HepG2 (cell line): ENCODE data around the gene TEX28. TPM values are rescaled to one million over a fixed set of nuclear protein-coding genes. Genes with fewer than 3 reads are reported as not detected.

ENCODE experiments used
- ATAC-seq: fragments of 200-7000 bp; cut with Tn5 transposase; 3 replicates; pipeline ENCODE4 v1.9.1; 2020; ENCODE audit warnings: mild to moderate bottlenecking, moderate library complexity
- BruUV-seq: library from RNA; stranded (reverse); fragments of 400-500 nt; replicated peaks from 2 replicates; lab custom pipeline; 2021; lab: Mats Ljungman, UMichigan
- CTCF ChIA-PET: fragments of 300-600 bp; formaldehyde crosslinking; extraction: SDS; loops from one replicate; lab custom pipeline; 2021; ENCODE audit warnings: low total read pairs, inconsistent platforms, low intra/inter-chr PET ratio; lab: Yijun Ruan, JAX
- POLR2A ChIA-PET: fragments of 350-600 bp; sonication (Branson Sonifier 250); formaldehyde crosslinking; loops from one replicate; lab custom pipeline; 2020; ENCODE audit warnings: antibody characterized with exemption, inconsistent platforms; lab: Yijun Ruan, JAX
- DNase-seq: peaks from one replicate; pipeline ENCODE4 v3.0.0-alpha.2; 2015; ENCODE audit warnings: low spot score
- FAIRE-seq: peaks from 3 replicates; lab custom pipeline; 2011; peaks lifted over from hg19 to GRCh38; lab: Jason Lieb, UNC
- H2AFZ ChIP-seq: one replicate; pipeline ENCODE4 v1.6.1; 2011; ENCODE audit warnings: low read length, inconsistent platforms
- H3K27ac ChIP-seq: fragments of 300-600 bp; 3 replicates; pipeline ENCODE4 v1.8.0; 2011; ENCODE audit warnings: mixed run types, mild to moderate bottlenecking, mixed read lengths, low read length, inconsistent platforms; ENCODE audit not compliant: insufficient read depth; ENCODE audit errors: extremely low read length
- H3K27me3 ChIP-seq, 2 experiments: fragments of 200-600 bp in 1 of 2; 2 replicates in 1 of 2; 3 replicates in 1 of 2; pipeline versions ENCODE4 v1.6.0 to v1.8.0; 2011; ENCODE audit warnings: low read length in 2 of 2, mild to moderate bottlenecking in 2 of 2, moderate library complexity in 2 of 2, inconsistent platforms in 1 of 2; ENCODE audit not compliant: insufficient read depth in 2 of 2, control insufficient read depth in 1 of 2
- H3K36me3 ChIP-seq, 2 experiments: fragments of 200-600 bp in 1 of 2; replicated peaks in 1 of 2; 2 replicates in 1 of 2; 3 replicates in 1 of 2; pipeline versions ENCODE4 v1.5.1 to v1.8.0; 2011; ENCODE audit warnings: low read length in 2 of 2, inconsistent platforms in 1 of 2; ENCODE audit not compliant: insufficient read depth in 2 of 2, control insufficient read depth in 1 of 2
- H3K4me1 ChIP-seq: 2 replicates; pipeline ENCODE4 v1.5.1; 2012; ENCODE audit warnings: low read length, inconsistent platforms; ENCODE audit not compliant: insufficient read depth
- H3K4me2 ChIP-seq: 2 replicates; pipeline ENCODE4 v1.6.0; 2011; ENCODE audit warnings: low read depth, low read length, inconsistent platforms
- H3K4me3 ChIP-seq, 3 experiments: fragments of 200-600 bp in 1 of 3; sonication (generic), shearing (Covaris generic) in 1 of 3; replicated peaks in 1 of 3; 2 replicates each; pipeline ENCODE4 v1.5.1; 2011 to 2016; ENCODE audit warnings: low read length in 3 of 3, inconsistent platforms in 2 of 3, low read depth in 2 of 3, mild to moderate bottlenecking in 2 of 3, control low read depth in 1 of 3, mixed read lengths in 1 of 3; ENCODE audit not compliant: insufficient read depth in 1 of 3
- H3K79me2 ChIP-seq: one replicate; pipeline ENCODE4 v1.6.1; 2011; ENCODE audit warnings: low read length, inconsistent platforms; ENCODE audit not compliant: insufficient read depth
- H3K9ac ChIP-seq: 2 replicates; pipeline ENCODE4 v1.6.0; 2011; ENCODE audit warnings: mild to moderate bottlenecking, low read depth, low read length, inconsistent platforms; ENCODE audit not compliant: insufficient read depth
- H3K9me3 ChIP-seq: 2 replicates; pipeline ENCODE4 v1.5.1; 2012; ENCODE audit warnings: mild to moderate bottlenecking, low read length
- H4K20me1 ChIP-seq: 2 replicates; pipeline ENCODE4 v1.6.0; 2011; ENCODE audit warnings: inconsistent platforms, mild to moderate bottlenecking, low read length, moderate library complexity; ENCODE audit not compliant: insufficient read depth
- CREM ChIP-seq, 2 experiments: sonication (generic) in 1 of 2; formaldehyde crosslinking in 1 of 2; IDR thresholded peaks; 2 replicates each; pipeline versions ENCODE4 v1.4.0 to v1.6.1; 2016 to 2020; ENCODE audit warnings: antibody characterized with exemption in 1 of 2, mild to moderate bottlenecking in 1 of 2, missing genetic modification reagents in 1 of 2
- ELF3 ChIP-seq: IDR thresholded peaks from 2 replicates; pipeline ENCODE4 v1.6.1; 2016; ENCODE audit warnings: missing genetic modification reagents, missing compliant biosample characterization
- NFRKB ChIP-seq: fragments of 450-650 bp; IDR thresholded peaks from 2 replicates; pipeline ENCODE4 v1.6.1; 2017
- ONECUT2 ChIP-seq: sonication (generic); formaldehyde crosslinking; IDR thresholded peaks from 2 replicates; pipeline ENCODE4 v1.4.0; 2020; ENCODE audit warnings: missing genetic modification reagents
- PCBP2 ChIP-seq: fragments of 200-400 bp; formaldehyde crosslinking; optimal IDR thresholded peaks from 2 replicates; pipeline ENCODE3; 2018; ENCODE audit warnings: low read length, low read depth; ENCODE audit not compliant: poor library complexity, severe bottlenecking
- SP1 ChIP-seq, 2 experiments: fragments of 450-650 bp in 1 of 2; sonication (generic) in 1 of 2; formaldehyde crosslinking in 1 of 2; IDR thresholded peaks; 2 replicates each; pipeline versions ENCODE4 v1.4.0 to v1.6.1; 2016 to 2020; ENCODE audit warnings: missing genetic modification reagents in 1 of 2
- SP5 ChIP-seq: IDR thresholded peaks from 2 replicates; pipeline ENCODE4 v1.6.1; 2016; ENCODE audit warnings: low read depth, borderline replicate concordance
- TAF15 ChIP-seq: fragments of 200-400 bp; formaldehyde crosslinking; IDR thresholded peaks from one replicate; pipeline ENCODE4 v1.6.1; 2018; ENCODE audit warnings: mild to moderate bottlenecking, low read depth, low read length; ENCODE audit not compliant: poor library complexity, severe bottlenecking
- ZFYVE20 ChIP-seq: sonication (generic); formaldehyde crosslinking; IDR thresholded peaks from 2 replicates; pipeline ENCODE4 v1.8.0; 2023; ENCODE audit warnings: low read depth, mild to moderate bottlenecking, moderate library complexity, missing genetic modification reagents, borderline replicate concordance
- WGBS: methylation state at CpG from one replicate; pipeline ENCODE4 v1.1.6; 2017; ENCODE audit warnings: low lambda C conversion rate; 5-methylcytosine and 5-hydroxymethylcytosine counted together
- in situ Hi-C: cut with HindIII; loops from 2 replicates; pipeline ENCODE4 v1.10.0; 2017; ENCODE audit warnings: low pct_unique_long_range_greater_than_20kb; ENCODE audit not compliant: extremely low pct_ligation_motif_present
- intact Hi-C: fragments of 100-400 bp; cut with micrococcal nuclease; formaldehyde crosslinking; loops from one replicate; pipeline ENCODE4 v1.10.0; 2022; ENCODE audit not compliant: unreplicated experiment
- polyA plus RNA-seq, 8 experiments: library from polyadenylated mRNA; depleted of rRNA in 3 of 8; stranded (reverse) in 7 of 8; unstranded in 1 of 8; fragments of >200 nt; fragmentation: Illumina TruSeq in 4 of 8; extraction: Trizol in 4 of 8; gene quantifications; 2 replicates each; pipeline versions ENCODE4 v1.2.1 to v1.2.3, GENCODE V29; 2011 to 2016; ENCODE audit warnings: low read depth in 4 of 8, missing spikeins in 1 of 8, mixed read lengths in 1 of 8; ENCODE audit not compliant: insufficient read depth in 1 of 8
- total RNA-seq, 5 experiments: library from RNA; depleted of rRNA; stranded (reverse); fragments of >200 nt; fragmentation: Illumina TruSeq; extraction: Trizol; gene quantifications; 2 replicates each; pipeline ENCODE4 v1.2.3, GENCODE V29; 2016; ENCODE audit warnings: low read depth in 1 of 5

The TEX28 gene
- total and polyA plus RNA-seq, 2 of the 13 experiments (the other 11 are each of a cell fraction or from before 2014, with no cell fraction given): not detected

DNA sequence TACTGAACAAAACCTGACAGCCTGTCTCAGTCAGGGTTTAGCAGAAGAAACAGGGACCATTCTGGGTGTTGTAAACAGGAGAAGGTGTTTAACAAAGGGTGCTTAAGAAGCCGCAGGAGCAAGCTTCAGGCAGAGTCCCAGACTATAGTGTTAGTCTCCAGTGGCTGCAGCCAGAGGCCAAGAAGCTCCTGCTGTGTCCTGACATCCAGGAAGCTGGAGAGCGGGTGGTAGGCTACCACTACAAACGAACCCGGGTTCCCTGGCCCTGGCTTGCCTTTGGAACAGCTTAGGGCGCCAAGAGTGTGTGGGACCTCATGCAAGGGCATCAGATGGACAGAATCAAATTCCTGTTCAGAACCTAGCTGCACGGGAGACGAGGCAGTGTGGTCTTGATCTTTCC is 28.6 kb upstream of the TEX28 start:
- 0% methylated on average over 1 of the region's 7 CpGs for WGBS
- no peaks in the 10 kb centered on the region for H4K20me1 ChIP-seq
- H3K4me2 ChIP-seq: no peak overlapping the region
- no peaks in the 10 kb centered on the region for H3K4me1 ChIP-seq
- BruUV-seq: no TSS peak
- ATAC-seq (no peak), DNase-seq (no peak), FAIRE-seq (no peak)
- H3K9me3 ChIP-seq: no peaks in the 10 kb centered on the region
- no peak for TF ChIP-seq SP5 (CRISPR knock-in tag)
- no peak for TF ChIP-seq SP1 (IDR thresholded peaks at IDR 0.05)
- no peak for TF ChIP-seq SP1 (CRISPR knock-in tag; IDR thresholded peaks at IDR 0.05)
- TF ChIP-seq CREM (IDR thresholded peaks at IDR 0.05): no peak
- TF ChIP-seq CREM (CRISPR knock-in tag; IDR thresholded peaks at IDR 0.05): no peak
- TF ChIP-seq ELF3 (CRISPR knock-in tag): no peak
- no peak for TF ChIP-seq TAF15
- CTCF ChIA-PET: no interaction called here
- no peak overlapping the region for H3K27ac ChIP-seq
- no peaks in the 10 kb centered on the region for H3K79me2 ChIP-seq
- intact Hi-C loops (no loop called here), in situ Hi-C loops (no loop called here)
- no peak overlapping the region for H3K9ac ChIP-seq
- no peaks in the 10 kb centered on the region for H3K36me3 ChIP-seq
- H3K27me3 ChIP-seq: peaks cover 0 to 31% of the 10 kb centered on the region in 2 experiments; a peak in 4 of 5 replicates
- POLR2A ChIA-PET: no interaction called here
- H2AFZ ChIP-seq: no peak overlapping the region
- no peak overlapping the region for H3K4me3 ChIP-seq

- BruUV-seq: no TSS peak
- no peak overlapping the region for H3K27ac ChIP-seq
- CTCF ChIA-PET: no interaction called here
Observed at GRCh38 chrX:154322890-154323289, 28.0 kb upstream of the TEX28 start.

More at GRCh38 chrX:154322890-154323289, 28.0 kb upstream of the TEX28 start:
- WGBS: no CpG with 5 or more reads among the region's 10 CpGs
- Histone ChIP-seq H2AFZ (no peak overlapping the region), H3K36me3 (no peaks in the 10 kb centered on the region), H3K4me2 (no peak overlapping the region), H3K4me1 (no peaks in the 10 kb centered on the region), H3K79me2 (no peaks in the 10 kb centered on the region), H3K4me3 (no peak overlapping the region), H3K9ac (no peak overlapping the region), H3K9me3 (no peaks in the 10 kb centered on the region), H3K27me3 (peaks cover 0 to 29% of the 10 kb centered on the region in 2 experiments; a peak in 4 of 5 replicates), H4K20me1 (no peaks in the 10 kb centered on the region)
- TF ChIP-seq ZFYVE20 (CRISPR knock-in tag) (no peak), PCBP2 (no peak), NFRKB (no peak), ONECUT2 (CRISPR knock-in tag) (no peak)
- ATAC-seq (no peak), DNase-seq (no peak), FAIRE-seq (no peak)
- intact Hi-C loops (no loop called here), in situ Hi-C loops (no loop called here)
- POLR2A ChIA-PET: no interaction called here
